ENCODE results near the gene IQCF2.

The IQCF2 gene

DNA sequence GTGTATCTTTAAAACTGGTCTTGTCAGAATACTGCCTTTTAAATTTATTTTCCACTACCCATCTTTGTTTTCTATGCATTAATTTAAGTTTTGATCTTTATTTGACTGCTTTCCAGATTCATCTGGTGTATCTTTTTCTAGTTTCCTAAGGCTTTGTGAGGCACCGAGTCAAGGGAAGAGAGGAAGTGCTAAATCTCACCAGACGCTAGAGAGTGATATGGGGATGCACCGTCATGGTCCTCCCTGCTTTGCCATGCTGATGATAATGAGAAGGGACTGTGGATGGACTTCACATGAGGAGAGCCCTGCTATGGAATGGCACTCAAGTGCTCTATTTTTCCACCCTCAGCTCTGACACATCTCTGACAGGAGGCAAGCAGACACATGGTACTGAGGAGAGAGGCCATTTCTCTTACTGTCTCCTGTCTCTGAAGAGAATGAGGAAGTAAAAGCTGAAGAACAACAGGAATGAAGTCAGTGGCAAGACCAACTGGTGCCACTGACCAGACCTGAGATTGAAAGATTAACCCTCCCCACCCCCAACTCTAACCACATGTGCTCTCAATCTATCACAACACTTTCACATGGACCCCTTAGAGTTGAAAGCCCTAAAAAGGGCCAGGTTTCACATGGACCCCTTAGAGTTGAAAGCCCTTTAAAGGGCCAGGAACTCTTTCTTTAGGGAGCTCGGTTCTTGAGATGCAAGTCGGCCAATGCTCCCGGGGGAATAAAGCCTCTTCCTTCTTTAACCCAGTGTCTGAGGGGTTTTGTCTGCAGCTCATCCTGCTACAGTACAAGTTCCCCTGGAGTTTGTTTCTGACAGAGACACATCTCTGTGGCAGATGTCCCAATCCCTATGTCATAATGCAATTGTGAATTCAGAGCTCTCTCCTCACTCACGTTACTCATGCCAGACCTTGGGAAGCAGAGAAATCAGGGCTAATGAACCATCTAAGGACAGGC, at the start of gene IQCF2:
TSS of gene IQCF2 (plus strand) at position 913 of the 963 bp plus-strand sequence. CDS start 52 bp downstream, outside the sequence.
- H2AFZ ChIP-seq = no peak within 1 kb of the TSS
- no peak within 1 kb of the TSS for H3K4me3 ChIP-seq (ENCODE audit: low read depth, low read length)
- no peaks in the 10 kb centered on the region for H3K79me2 ChIP-seq
- TF ChIP-seq, protein P1, sequence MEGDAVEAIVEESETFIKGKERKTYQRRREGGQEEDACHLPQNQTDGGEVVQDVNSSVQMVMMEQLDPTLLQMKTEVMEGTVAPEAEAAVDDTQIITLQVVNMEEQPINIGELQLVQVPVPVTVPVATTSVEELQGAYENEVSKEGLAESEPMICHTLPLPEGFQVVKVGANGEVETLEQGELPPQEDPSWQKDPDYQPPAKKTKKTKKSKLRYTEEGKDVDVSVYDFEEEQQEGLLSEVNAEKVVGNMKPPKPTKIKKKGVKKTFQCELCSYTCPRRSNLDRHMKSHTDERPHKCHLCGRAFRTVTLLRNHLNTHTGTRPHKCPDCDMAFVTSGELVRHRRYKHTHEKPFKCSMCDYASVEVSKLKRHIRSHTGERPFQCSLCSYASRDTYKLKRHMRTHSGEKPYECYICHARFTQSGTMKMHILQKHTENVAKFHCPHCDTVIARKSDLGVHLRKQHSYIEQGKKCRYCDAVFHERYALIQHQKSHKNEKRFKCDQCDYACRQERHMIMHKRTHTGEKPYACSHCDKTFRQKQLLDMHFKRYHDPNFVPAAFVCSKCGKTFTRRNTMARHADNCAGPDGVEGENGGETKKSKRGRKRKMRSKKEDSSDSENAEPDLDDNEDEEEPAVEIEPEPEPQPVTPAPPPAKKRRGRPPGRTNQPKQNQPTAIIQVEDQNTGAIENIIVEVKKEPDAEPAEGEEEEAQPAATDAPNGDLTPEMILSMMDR (IDR thresholded peaks at IDR 0.05) = no peak
- H3K4me2 ChIP-seq (ENCODE audit: low read length) = no peak within 1 kb of the TSS
- no peak within 1 kb of the TSS for H3K9ac ChIP-seq
- H3K27me3 ChIP-seq (ENCODE audit: control insufficient read depth, insufficient read depth, low read length) = no peaks in the 10 kb centered on the region
- no peaks in the 10 kb centered on the region for H3K4me1 ChIP-seq
- H3K27ac ChIP-seq = no peak within 1 kb of the TSS
- no peaks in the 10 kb centered on the region for H3K9me3 ChIP-seq (ENCODE audit: control insufficient read depth, low read length)
- H3K36me3 ChIP-seq (ENCODE audit: control insufficient read depth, insufficient read depth, low read length) = no peaks in the 10 kb centered on the region

DNA sequence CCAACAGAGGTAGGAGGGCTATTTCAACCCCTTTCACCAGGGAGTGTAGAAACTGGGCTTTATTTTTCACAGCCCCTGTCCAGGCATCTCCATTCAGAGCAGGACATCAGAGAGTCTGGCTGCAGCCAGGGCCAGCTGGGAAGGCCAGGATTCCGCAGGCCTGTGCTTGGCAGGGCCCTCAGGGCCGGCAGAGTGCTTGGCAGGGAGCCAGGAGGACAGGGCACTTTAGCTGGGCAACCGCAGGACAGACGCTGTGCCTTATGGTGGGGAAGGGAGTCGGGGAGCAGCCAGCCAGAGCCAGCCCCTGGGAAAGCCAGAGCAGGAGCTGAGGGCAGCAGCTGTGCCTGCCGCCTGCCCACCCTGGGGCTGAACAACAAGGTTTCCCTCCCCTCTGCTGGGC, 47.9 kb upstream of the IQCF2 start:
- Histone ChIP-seq H3K36me3 (ENCODE audit: control insufficient read depth, insufficient read depth, low read length) (no peaks in the 10 kb centered on the region), H2AFZ (no peak overlapping the region), H3K79me2 (no peaks in the 10 kb centered on the region), H3K4me3 (ENCODE audit: low read depth, low read length) (no peak overlapping the region), H3K9ac (no peak overlapping the region), H3K9me3 (ENCODE audit: control insufficient read depth, low read length) (no peaks in the 10 kb centered on the region), H3K4me2 (ENCODE audit: low read length) (no peak overlapping the region), H3K27ac (no peak overlapping the region), H3K27me3 (ENCODE audit: control insufficient read depth, insufficient read depth, low read length) (no peaks in the 10 kb centered on the region), H3K4me1 (no peaks in the 10 kb centered on the region)
- TF ChIP-seq, protein P1 (IDR thresholded peaks at IDR 0.05) = no peak

DNA sequence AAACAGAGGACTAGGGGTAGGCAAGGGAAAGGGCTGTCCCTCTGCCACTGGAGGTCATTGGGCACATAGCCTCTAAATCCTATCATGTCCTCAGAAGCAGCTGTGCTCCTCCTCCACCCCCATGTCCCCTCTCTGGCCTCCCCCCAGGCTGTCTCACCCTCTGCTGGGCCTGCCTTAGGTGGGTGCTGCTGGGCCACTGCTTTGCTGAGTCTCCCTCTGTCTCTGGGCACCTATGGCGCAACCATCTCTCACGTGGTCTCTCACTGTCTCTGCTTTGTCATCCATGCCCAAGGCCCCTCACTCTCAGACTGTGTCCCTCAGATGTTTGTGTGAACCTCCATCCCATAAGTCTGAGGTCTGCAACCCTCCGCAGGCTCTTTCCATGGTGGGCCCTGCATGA, 47.4 kb upstream of the IQCF2 start:
- H3K4me3 ChIP-seq (ENCODE audit: low read depth, low read length) = no peak overlapping the region
- no peaks in the 10 kb centered on the region for H3K27me3 ChIP-seq (ENCODE audit: control insufficient read depth, insufficient read depth, low read length)
- no peak overlapping the region for H3K4me2 ChIP-seq (ENCODE audit: low read length)
- TF ChIP-seq, protein P1 (IDR thresholded peaks at IDR 0.05) = no peak
- no peak overlapping the region for H3K27ac ChIP-seq
- H2AFZ ChIP-seq = no peak overlapping the region
- no peaks in the 10 kb centered on the region for H3K36me3 ChIP-seq (ENCODE audit: control insufficient read depth, insufficient read depth, low read length)
- no peak overlapping the region for H3K9ac ChIP-seq
- H3K79me2 ChIP-seq = no peaks in the 10 kb centered on the region
- H3K4me1 ChIP-seq = no peaks in the 10 kb centered on the region
- no peaks in the 10 kb centered on the region for H3K9me3 ChIP-seq (ENCODE audit: control insufficient read depth, low read length)

DNA sequence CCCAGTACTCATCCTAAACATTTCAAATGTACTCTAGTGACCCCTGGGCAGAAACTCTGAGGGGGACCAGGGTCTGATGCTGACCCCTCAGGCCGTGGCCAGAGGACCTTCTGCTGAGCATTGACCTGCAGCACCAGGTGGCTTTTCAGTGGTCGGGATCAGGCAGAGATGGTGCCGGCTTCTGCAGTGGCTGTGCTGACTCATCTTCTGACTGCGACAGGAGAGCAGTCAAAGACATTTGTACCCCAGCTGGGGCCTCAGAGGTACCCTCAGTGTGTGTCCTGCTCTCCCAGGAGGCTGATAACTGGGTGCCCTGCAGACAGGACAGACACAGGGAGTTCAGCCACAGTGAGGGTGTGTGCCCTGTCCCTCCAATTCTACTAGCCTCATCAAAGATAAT, 45.8 kb upstream of the IQCF2 start:
- no peak overlapping the region for H3K27ac ChIP-seq
- no peaks in the 10 kb centered on the region for H3K4me1 ChIP-seq
- TF ChIP-seq, protein P1 (IDR thresholded peaks at IDR 0.05) = no peak
- H3K4me3 ChIP-seq (ENCODE audit: low read depth, low read length) = no peak overlapping the region
- no peaks in the 10 kb centered on the region for H3K27me3 ChIP-seq (ENCODE audit: control insufficient read depth, insufficient read depth, low read length)
- H3K4me2 ChIP-seq (ENCODE audit: low read length) = no peak overlapping the region
- no peaks in the 10 kb centered on the region for H3K36me3 ChIP-seq (ENCODE audit: control insufficient read depth, insufficient read depth, low read length)
- no peak overlapping the region for H3K9ac ChIP-seq
- no peak overlapping the region for H2AFZ ChIP-seq
- no peaks in the 10 kb centered on the region for H3K9me3 ChIP-seq (ENCODE audit: control insufficient read depth, low read length)
- H3K79me2 ChIP-seq = no peaks in the 10 kb centered on the region

Data from parathyroid adenoma (tissue), 2 donors.